WI38 (cell line): ENCODE data around the gene NOL9.

Experiments
- H3K4me3 ChIP-seq: 2 replicates; pipeline ENCODE4 v1.5.1; 2011; ENCODE audit warnings: low read depth, mild to moderate bottlenecking, control low read depth, low read length
- TF ChIP-seq, protein P1 (sequence below): IDR thresholded peaks from 2 replicates; pipeline ENCODE4 v1.5.1; 2012; ENCODE audit warnings: low read depth, mild to moderate bottlenecking, control low read depth, low read length

NOL9 gene

DNA sequence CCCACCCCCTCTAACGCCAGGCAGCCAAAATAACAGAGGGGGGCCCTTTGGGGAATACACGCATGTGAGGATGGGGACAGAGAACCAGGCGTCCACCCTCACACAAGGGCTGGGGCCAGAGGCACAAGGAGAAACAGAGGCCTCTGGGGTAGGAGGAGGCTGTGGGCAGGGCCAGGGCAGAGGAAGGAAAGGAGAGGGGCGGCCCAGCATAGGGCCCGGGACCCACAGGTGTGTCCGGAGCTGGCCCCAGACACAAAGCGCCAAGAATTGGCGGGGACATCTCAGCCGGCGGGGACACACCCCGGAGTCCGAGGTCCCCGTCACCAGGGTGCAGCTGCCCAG is 69.5 kb downstream of the NOL9 start:
- TF ChIP-seq, protein P1, sequence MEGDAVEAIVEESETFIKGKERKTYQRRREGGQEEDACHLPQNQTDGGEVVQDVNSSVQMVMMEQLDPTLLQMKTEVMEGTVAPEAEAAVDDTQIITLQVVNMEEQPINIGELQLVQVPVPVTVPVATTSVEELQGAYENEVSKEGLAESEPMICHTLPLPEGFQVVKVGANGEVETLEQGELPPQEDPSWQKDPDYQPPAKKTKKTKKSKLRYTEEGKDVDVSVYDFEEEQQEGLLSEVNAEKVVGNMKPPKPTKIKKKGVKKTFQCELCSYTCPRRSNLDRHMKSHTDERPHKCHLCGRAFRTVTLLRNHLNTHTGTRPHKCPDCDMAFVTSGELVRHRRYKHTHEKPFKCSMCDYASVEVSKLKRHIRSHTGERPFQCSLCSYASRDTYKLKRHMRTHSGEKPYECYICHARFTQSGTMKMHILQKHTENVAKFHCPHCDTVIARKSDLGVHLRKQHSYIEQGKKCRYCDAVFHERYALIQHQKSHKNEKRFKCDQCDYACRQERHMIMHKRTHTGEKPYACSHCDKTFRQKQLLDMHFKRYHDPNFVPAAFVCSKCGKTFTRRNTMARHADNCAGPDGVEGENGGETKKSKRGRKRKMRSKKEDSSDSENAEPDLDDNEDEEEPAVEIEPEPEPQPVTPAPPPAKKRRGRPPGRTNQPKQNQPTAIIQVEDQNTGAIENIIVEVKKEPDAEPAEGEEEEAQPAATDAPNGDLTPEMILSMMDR = no peak
- no peak overlapping the region; the same call in 1 of the 2 replicates for H3K4me3 ChIP-seq

DNA sequence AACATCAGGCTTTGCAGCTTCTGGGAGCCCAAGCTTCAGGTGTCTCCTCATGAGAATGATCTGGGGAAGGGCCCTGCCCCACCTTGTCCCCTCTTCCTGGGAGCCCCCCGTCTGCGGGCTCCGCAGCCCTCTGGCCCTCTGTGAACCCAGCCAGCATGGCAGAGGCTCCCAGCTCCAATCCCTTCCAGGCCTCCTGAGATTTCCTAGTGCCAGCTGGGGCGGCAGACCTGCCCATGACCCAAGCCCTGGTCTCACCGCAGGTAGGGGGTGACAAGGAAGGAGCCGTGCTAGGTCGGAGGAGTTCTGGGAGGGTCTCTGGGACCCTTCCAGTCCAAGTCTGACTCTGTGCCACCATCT is 70.6 kb downstream of the NOL9 start:
- H3K4me3 ChIP-seq = no peak overlapping the region
- TF ChIP-seq, protein P1 = no peak

DNA sequence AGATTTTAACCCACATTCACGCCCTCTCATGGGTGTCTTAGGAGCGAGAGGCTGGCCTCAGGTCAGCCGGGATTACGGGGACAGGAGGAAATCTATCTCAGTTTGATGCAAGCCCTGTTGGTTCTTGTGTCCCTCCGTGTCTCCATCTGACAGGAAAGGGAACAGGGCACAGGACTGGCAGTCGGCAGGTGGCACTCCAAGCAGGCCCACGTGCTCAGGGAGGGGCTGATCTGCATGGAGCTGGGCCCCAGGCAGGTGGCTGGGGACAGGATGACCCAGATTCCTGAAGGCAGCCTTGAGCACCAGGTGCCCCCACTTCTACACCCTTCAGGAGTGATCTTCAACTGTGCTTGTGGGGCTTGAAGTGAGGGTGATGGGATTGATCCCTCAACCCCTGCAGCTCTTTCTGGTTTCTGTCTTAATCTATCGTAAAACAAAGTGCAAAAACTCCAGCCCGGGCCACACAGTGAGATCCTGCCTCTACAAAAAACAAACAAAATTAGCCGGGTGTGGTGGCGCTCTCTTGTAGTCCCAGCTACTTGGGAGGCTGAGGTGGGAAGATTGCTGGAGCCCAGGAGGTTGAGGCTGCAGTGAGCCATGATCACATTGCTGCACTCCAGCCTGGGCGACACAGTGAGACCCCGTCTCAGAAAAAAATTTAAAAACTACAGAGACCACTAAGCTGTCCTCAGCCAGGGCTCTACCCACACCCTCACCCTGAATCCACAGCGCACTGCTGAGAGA is 71.1 kb downstream of the NOL9 start:
- no peak overlapping the region for H3K4me3 ChIP-seq
- TF ChIP-seq, protein P1 = no peak

DNA sequence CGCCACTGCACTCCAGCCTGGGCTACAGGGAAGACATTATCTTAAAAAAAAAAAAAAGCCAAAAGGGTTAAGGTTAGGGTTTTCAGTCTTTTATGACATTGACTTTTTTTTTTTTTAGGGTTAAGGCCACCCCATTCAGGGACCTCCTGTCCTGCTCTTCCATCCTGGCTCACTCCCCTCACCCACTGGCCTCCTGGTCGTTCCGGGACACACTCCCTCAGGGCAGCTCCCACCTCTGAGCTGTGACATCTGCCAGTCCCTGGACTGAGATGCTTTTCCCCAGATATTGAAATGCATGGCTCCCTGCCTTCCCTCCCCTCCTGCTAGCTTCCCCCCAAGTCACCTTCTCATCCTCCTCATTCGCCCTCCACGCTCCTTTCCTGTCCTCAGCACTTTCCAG is 72.5 kb downstream of the NOL9 start:
- TF ChIP-seq, protein P1 = no peak
- H3K4me3 ChIP-seq = no peak overlapping the region

DNA sequence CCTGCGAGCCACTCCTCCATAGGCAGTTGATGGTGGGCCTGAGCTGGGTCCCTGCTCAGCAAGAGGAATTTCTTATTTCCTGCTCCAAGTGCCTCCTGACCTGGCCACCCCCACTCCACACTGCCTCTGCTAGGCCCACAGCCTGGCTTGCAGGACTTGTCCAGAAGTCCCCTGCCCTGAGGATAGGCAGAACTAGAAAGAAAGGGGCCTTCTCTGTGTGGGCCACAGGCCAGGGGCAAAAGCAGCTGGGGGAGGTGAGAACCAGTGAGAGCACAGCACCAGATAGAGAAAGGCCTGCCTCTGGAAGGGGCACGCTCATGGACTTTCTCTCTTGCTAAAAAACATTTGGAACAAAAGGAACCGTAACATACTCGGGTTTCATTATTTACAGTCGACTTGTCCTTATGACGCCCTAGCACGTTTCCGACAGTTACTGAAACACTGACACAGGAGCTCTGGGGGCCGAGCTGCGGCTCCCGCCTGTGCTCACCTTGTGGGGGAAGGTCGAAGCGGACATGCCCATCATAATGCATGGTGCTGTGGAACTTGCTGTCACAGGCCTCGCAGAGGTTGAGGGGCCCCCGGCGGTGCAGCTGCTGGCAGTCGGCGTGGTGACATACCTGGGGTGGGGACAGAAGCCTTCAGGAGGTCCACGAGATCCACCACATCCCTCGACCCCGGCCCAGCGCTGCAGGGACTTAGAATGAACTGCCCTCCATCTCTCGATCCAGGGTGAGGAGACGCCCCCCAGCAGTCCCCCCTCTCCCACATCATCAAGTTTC is 77.1 kb downstream of the NOL9 start:
- H3K4me3 ChIP-seq = no peak overlapping the region
- TF ChIP-seq, protein P1 = no peak

DNA sequence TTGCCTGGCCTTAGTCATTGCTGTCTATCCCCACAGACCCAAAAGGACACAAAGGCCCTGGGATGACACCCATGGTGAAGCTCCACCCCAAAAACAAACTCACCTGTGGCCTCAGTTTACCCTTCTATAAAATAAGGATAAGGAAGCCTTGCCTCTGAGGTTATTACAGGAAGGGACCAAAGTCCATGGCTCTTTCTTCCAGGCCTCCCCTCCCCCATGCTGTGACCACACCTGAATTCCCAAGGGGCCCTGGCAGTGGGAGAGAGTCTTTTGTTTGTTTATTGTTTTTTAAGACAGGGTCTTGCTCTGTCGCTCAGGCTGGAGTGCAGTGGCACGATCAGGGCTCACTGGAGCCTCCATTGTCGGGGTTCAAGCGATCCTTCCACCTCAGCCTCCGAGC is 77.8 kb downstream of the NOL9 start:
- H3K4me3 ChIP-seq = no peak overlapping the region
- TF ChIP-seq, protein P1 = no peak

DNA sequence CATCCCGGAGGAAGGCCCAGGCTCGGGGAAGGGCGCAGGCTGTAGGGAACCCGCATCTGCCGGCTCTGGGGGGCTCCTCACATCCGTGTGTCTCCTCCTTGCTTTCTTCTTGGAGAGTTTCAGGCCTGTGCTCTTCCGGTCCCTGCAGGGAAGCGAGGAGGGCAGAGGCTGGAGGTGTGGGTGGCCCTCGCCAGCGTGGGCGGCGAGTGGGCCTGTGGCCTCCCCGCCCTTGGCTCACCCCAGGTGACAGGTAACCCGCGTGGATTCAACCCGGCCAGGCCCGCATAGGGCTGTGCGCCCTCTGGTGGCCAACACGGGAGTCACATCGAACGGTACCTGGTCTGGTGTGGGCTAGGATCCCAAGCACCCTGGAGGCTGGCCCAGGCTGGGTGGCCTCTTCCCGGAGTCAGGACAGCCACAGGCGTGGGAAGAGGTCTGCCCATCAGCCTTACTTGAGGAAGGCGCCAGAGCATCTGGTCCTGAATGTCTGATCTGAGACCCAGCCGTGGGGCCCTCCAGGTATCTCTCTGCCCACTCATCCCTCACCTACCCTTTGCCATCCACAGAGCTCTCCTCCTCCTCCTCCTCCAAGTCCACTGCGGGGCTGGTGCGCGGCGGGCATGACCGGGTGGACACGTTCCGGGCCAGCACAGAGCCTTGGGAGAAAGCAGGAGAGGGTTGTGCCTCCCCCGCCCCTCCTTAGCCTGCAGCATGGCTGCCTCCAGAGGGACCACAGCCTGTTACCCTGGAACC is 78.8 kb downstream of the NOL9 start:
- H3K4me3 ChIP-seq = no peak overlapping the region
- TF ChIP-seq, protein P1 = peak; percentile 92
